Calu3 (cell line): ENCODE measurements around the gene B3GNT2. TPM values are rescaled to one million over a fixed set of nuclear protein-coding genes. Genes with fewer than 3 reads are reported as not detected.

Experiments used
- BruUV-seq: library from RNA; stranded (reverse); fragments of 400-500 nt; replicated peaks from 2 replicates; lab custom pipeline; 2021; lab: Mats Ljungman, UMichigan
- CTCF ChIA-PET: fragments of 300-600 bp; sonication (Branson Sonifier 250); formaldehyde crosslinking; loops from one replicate; lab custom pipeline; 2022; ENCODE audit warnings: antibody characterized with exemption; lab: Charles Lee
- DNase-seq: peaks from one replicate; pipeline ENCODE4 v3.0.0; 2022
- H3K27ac Mint-ChIP-seq: one replicate; pipeline ENCODE4 v1.8.0; 2022; ENCODE audit warnings: mixed read lengths; ENCODE audit not compliant: unreplicated experiment
- H3K27me3 Mint-ChIP-seq: one replicate; pipeline ENCODE4 v1.8.0; 2022; ENCODE audit warnings: mixed read lengths; ENCODE audit not compliant: unreplicated experiment
- H3K36me3 Mint-ChIP-seq: one replicate; pipeline ENCODE4 v1.8.0; 2022; ENCODE audit warnings: mild to moderate bottlenecking, moderate library complexity, mixed read lengths; ENCODE audit not compliant: insufficient read depth, unreplicated experiment
- H3K4me1 Mint-ChIP-seq: one replicate; pipeline ENCODE4 v1.8.0; 2022; ENCODE audit warnings: mild to moderate bottlenecking, low read depth, mixed read lengths; ENCODE audit not compliant: unreplicated experiment
- H3K4me3 Mint-ChIP-seq: one replicate; pipeline ENCODE4 v1.8.0; 2022; ENCODE audit warnings: mild to moderate bottlenecking, low read depth, moderate library complexity, mixed read lengths; ENCODE audit not compliant: unreplicated experiment
- H3K9me3 Mint-ChIP-seq: one replicate; pipeline ENCODE4 v1.8.0; 2022; ENCODE audit warnings: low read depth, mixed read lengths; ENCODE audit not compliant: unreplicated experiment
- CTCF ChIP-seq: fragments of 200-600 bp; IDR thresholded peaks from one replicate; pipeline ENCODE4 v1.8.0; 2022; ENCODE audit warnings: antibody characterized with exemption; ENCODE audit not compliant: unreplicated experiment
- intact Hi-C: fragments of 100-400 bp; cut with micrococcal nuclease; formaldehyde crosslinking; loops from one replicate; pipeline ENCODE4 v1.10.0; 2022; ENCODE audit not compliant: unreplicated experiment
- total RNA-seq: library from RNA; stranded (reverse); gene quantifications from 2 replicates; pipeline ENCODE4 v1.2.3, GENCODE V29; 2022

Gene B3GNT2
- total RNA-seq, 1 experiment from 2014 or later = 23.8 TPM

- DNase-seq = no peak
- H3K36me3 Mint-ChIP-seq = no peaks in the 10 kb centered on the region
- no TSS peak for BruUV-seq
- no peak overlapping the region for H3K4me3 Mint-ChIP-seq
- peaks cover 15% of the 10 kb centered on the region for H3K27me3 Mint-ChIP-seq
- CTCF ChIA-PET = no interaction called here
- intact Hi-C loops = no loop called here
- H3K27ac Mint-ChIP-seq = no peak overlapping the region
- no peaks in the 10 kb centered on the region for H3K4me1 Mint-ChIP-seq
- H3K9me3 Mint-ChIP-seq = peaks cover 2% of the 10 kb centered on the region
- no peak for TF ChIP-seq CTCF
Observed at GRCh38 chr2:62180975-62181374, 14.9 kb upstream of the B3GNT2 start.

GRCh38 chr2:62181843-62182242 is 14.1 kb upstream of the B3GNT2 start:
- BruUV-seq = no TSS peak
- Mint-ChIP-seq H3K4me1 (no peaks in the 10 kb centered on the region), H3K27me3 (peaks cover 15% of the 10 kb centered on the region), H3K36me3 (no peaks in the 10 kb centered on the region), H3K27ac (no peak overlapping the region), H3K4me3 (no peak overlapping the region), H3K9me3 (peaks cover 2% of the 10 kb centered on the region)
- CTCF ChIA-PET = no interaction called here
- TF ChIP-seq CTCF = no peak
- intact Hi-C loops = no loop called here
- no peak for DNase-seq

- no peak for DNase-seq
- no peak for TF ChIP-seq CTCF
- H3K36me3 Mint-ChIP-seq = no peaks in the 10 kb centered on the region
- no TSS peak for BruUV-seq
- H3K27ac Mint-ChIP-seq = no peak overlapping the region
- intact Hi-C loops = no loop called here
- no peaks in the 10 kb centered on the region for H3K4me1 Mint-ChIP-seq
- CTCF ChIA-PET = no interaction called here
- no peak overlapping the region for H3K4me3 Mint-ChIP-seq
- peaks cover 16% of the 10 kb centered on the region for H3K27me3 Mint-ChIP-seq
- peaks cover 2% of the 10 kb centered on the region for H3K9me3 Mint-ChIP-seq
Observed at GRCh38 chr2:62184512-62185230, 11.2 kb upstream of the B3GNT2 start.

- CTCF ChIA-PET = no interaction called here
- no TSS peak for BruUV-seq
- intact Hi-C loops = no loop called here
Observed at GRCh38 chr2:62185475-62186155, 10.3 kb upstream of the B3GNT2 start.

More at GRCh38 chr2:62185475-62186155, 10.3 kb upstream of the B3GNT2 start:
- peaks cover 2% of the 10 kb centered on the region for H3K9me3 Mint-ChIP-seq
- H3K27me3 Mint-ChIP-seq = peaks cover 26% of the 10 kb centered on the region
- no peak overlapping the region for H3K27ac Mint-ChIP-seq
- H3K4me1 Mint-ChIP-seq = no peaks in the 10 kb centered on the region
- no peak for DNase-seq
- no peaks in the 10 kb centered on the region for H3K36me3 Mint-ChIP-seq
- TF ChIP-seq CTCF = no peak
- H3K4me3 Mint-ChIP-seq = no peak overlapping the region
